ENCODE measurements around the gene CFAP100. TPM values are rescaled to one million over a fixed set of nuclear protein-coding genes. Genes with fewer than 3 reads are reported as not detected.

Gene CFAP100
- total RNA-seq (2014; rRNA removed; shearing (Covaris generic)), result not detected in 2 replicates

DNA sequence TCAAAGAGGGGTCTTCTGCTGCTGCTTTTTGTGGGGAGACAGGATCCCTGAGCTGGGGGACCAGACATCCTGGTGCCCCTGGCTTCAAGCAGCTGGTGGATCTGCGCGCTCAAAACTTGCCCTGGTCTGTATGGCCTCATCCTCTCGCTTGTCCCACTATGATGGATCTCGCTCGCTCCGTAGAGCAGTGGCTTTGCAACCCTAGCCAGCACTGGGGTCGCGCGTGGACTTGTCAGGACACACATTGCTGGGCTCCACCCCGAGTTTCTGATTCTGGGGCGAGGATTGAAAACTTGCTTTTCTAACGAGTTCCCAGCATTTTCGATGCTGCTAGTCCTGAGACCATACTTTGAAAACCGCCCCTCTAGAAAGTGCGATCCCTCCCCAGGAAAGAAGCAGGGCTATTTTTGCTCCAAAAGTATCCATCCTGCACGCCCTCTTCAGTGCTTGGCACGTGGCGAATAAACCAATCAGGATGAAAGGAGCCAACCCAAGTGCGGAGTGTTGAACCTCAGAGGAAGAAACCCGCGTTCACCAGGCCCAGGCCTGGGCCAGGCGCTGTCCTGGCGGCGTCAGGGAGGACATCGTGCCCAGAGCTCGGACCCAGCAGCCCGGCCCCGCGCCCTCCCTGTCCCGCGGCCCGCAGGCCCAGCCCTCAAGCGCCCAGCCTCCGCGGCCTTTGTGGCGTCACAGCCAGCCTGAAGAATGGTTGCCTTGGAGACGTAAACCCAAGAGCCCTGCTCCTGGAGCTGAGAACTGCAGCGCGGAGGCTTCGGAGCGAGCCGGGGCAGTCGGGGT lies at the start of gene CFAP100:
TSS of gene CFAP100 (plus strand) at position 731 of the 798 bp plus-strand sequence. CDS start 1,092 bp downstream, outside the sequence.
- no peak for DNase-seq (ENCODE audit: low read depth)

DNA sequence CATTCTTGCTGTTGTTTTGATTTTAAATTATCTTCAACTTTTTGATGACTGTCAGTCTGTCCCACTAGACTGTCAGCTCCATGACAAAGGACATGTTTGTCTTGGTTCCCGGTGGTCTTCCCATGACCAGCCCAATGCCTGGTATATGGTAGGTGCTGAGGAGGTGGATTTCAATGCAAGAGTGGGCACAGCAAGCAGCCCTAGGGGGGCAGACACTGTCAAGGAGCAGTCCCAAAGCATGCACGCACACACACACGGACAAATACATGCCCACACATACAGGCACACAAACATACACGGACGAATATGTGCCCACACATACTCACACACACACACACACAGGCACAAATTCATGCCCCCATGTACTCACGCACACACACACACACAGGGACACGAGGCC lies 49.5 kb upstream of the CFAP100 start:
- no peak for DNase-seq (ENCODE audit: low read depth)

DNA sequence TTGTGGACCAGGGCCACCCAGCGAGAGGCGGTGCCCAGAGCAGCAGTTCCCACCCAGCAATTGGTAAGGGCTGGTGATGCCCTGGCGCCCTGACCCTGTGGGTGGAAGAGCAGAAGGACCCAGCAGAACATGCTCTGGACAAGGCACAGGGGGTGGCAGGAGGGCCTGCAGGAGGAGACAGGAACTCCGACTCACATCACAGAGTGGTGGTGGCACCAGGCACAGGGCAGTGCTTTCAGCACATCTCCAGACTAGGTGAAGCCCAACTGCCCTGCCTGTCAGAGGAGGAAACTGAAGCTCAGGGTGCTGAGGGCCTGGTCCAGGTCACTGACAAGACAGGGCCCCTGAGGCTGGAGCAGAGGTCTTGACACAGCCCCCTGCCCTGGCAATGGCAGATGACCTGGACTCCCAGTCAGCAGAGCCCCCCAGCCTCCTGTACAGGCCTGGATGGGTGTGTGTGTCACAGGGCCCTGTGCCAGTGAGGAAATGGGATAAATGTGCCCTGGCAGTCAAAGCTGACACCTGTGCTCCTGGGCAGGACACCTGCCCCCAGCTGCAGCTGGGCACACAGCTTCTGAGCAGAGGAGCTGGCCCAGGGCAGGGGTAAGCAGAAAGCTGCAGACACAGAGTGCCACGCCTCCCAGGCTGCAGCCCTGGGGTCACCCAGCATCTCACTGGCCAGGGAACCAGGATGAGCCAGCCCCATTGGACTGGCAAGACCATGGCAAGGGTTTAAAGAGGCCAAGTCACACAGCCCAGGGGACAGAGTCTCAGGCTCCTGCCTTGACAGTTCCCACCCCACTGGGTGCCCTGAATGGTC lies 48.9 kb upstream of the CFAP100 start:
- DNase-seq (ENCODE audit: low read depth), result no peak

DNA sequence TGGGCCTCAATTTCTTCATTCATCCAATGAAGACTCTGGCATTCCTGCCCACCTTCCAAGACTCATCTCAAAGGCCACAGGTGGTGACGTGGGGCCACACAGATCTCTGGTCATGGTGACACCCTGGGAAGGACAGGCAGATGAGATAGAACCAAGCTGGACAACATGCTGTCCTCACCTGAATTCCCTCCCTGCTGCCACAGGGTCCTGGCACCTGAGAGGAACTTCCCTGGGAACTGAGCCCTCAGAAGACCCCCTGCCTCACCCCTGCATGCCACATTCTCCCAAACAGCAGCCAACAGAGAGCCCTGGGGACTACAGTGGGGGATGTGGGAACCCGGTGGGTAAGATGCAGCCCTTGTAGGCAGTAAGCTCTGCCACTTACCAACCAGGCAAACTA lies 48.2 kb upstream of the CFAP100 start:
- no peak for DNase-seq (ENCODE audit: low read depth)

DNA sequence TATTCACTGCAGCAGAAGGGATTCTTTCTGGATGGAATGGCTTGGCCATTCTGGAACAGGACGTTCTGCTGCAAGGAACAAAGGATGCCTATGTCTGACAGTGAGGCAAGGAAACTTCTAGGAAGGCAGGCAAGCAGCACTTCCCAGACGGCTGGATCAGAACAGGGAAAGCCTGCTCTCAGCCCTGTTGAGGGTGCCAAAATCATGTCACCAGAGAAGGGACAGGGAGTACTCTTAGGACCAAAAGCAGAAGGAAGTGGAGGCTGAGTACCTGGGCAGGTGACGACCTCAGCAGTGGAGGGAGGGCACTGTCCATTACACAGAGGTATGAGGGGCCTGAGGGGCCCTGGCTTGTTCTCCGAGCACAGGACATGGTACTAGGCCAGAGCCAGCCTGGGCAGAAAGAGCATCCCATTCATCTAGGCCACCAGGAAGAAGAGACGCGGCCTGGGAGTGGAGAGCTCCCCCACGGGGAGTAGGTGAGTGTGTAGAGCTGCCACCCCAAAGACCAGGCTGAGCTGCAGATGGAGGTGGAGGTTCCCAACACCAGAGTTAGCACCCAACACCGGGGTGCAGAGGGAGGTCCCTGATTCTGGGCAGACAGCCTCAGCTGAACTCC lies 47.1 kb upstream of the CFAP100 start:
- DNase-seq (ENCODE audit: low read depth), result no peak

DNA sequence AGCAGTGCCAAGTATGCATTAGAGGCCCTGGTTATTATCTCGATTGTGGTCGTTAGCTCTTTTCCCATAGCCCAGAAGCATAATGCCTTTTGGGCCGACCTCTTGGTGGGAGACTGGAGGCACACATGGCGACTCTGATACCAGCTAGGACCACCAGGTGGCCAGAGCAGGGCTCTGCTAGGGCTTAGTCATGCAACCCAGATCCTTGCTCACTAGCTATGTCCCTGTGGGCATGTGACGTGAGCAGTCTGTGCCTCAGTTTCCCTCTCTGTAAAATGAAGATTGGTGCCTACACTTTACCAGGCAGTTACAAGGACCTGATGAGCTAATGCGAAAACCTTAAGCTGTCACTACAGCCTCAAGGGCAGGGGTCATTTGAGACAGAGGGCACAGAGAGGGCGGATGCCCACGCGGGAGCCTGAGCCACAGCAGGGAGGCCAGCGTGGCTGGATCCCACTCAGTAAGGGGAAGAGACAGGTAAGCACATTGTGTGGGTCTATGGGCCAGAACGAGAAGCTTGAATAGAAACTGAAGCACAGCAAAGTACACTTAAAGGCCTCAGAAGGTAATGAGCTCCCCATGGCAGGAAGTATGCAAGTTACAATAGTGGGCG lies 46.3 kb upstream of the CFAP100 start:
- no peak for DNase-seq (ENCODE audit: low read depth)

DNA sequence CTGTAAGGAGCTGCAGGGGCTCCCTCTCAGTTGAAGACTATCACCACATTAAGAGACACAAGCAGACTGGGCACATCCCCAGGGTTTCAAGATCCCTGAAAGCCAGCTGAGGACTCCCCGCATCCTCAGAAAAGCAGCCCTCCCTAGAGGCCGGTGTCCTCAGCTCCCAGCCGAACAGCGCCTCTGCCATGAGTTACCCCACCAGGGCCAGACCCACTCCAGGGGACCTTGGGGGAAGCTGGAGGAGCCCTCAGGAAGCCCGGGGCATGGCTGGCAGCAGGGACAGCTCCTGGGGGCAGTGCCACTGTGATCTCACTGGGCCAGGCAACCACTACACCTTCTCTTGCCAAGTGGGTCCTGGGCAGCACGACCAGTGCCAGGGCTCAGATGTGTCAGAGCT lies 45.6 kb upstream of the CFAP100 start:
- DNase-seq (ENCODE audit: low read depth), result no peak

DNA sequence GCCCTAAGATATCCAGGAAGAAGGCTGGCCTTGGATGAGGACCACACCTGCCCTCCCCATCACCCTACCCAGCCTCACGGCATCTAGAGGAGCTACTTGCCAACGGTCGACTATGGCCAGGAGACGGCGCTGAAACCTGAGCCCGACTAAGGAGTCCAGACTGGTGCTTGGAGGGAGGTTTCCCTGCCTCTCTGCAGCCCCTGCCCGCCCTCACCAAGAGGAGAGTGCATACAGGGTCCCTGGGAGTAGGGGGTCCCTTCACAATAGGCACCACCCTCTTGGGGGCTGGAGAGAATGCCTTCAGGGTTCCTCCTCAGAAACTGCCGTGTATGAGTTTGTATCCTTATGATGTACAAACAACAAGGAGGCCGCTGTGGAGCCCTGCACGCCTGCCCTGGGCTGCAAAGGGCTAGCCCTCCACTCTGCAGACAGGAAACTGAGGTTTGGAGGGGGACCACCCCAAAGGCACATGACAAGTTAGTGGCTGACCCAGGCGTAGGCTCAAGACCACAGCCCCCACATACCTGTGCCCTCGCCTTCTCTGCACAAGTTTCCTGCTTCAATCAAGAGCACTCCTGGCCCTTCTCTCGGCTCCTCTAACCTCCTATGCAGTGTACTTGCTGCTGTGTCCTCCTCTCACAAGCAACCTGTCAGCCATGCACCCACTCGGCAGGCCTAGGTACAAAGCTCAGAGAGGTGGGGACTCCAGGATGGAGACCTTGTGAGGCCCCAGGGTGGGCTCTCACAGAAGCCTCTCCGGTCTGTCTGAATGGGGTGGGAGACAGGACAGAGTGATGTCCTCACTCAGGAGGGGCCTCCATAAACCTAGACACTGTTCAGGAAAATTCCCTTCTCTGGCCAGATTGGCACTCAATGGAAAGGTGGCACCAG lies 44.9 kb upstream of the CFAP100 start:
- no peak for DNase-seq (ENCODE audit: low read depth)

DNA sequence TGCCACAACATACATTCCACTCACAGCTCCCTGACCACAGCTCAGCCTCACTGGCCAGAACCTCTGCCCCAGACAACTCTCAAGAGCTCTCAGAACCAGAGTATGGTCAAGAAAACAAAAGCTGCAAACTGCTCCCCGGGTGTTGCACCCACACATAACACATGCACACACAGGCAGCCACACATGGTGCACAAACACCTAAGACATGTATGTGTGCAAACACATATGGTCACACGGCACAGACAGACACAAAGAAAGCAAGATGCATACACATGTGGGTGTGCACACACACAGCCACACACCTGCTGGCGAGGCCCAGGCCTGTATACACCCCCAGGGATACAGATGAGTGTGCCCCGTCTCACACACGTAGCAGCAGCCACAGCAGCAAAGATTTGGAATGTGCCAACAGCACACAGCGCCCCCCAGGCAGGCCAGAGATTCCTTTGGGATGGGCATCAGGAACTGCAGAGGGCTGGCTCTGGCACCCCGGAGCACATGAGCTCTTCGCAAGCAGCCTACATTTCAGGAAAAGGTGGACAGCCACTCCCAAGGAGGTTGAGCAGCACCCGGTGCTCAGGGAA lies 44.1 kb upstream of the CFAP100 start:
- DNase-seq (ENCODE audit: low read depth), result no peak

DNA sequence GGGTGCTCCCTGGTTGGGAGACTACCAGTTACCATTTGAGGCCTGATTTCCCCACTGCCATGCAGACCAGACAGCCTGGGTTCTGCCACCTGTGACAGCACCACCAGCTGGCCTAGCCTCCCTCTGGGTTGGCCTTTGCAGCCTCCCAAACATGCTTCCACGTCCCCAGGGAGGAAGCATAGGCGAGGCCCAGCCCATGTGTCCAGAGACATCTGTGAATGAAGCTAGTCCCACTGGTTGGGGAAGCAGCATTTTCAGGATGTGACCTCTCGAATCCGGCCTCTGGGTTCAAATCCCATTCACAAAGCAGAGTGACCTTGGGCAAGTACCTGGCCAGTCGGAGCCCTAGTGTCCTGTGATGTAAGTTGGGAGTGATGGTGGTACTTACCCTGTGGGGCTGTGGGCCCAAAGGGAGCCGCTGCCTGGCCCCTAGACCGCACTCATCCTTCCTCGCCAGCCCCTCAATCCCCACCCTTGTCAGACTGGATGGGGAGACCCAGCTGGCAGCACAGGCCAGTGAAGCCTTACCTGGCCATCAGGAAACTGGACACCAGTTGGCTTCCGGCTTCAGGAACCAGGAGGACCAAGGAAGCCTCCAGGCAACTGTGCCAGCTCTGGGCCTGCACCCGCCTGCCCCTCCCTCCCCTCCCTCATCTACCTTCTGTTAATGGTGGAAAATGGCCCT lies 43.5 kb upstream of the CFAP100 start:
- DNase-seq (ENCODE audit: low read depth), result no peak

DNA sequence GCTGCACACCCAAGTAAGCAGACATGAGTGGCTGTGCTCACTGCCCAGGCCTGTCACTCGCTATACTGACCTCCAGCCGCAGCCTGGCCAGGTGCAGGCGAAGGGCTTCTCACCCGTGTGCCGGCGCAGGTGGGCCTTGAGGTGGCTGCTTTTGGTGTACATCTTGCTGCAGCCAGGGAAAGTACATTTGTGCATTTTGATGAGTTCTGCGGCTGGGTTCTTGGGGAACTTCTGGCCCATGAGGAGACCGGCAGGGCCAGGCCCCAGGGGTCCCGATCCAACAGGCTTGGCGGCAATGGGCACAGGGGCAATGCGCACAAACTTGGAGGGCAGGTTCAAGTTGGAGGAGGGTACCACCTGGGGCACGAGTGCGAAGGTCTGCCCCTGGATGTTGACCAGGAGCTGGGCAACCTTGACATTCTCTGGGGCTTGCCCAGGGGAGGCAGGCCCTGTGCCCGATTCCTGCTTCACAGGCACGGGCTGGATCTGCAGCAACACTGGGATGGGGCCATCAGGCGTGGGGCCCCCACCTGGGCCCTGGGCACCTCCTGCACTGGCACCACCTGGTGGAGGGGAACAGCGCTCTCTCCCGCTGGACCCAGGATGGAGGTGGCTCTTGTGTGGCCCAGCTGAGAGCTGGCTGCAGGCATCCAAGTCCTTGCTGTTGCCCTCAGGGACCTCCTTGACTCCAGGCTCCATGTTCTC lies 42.8 kb upstream of the CFAP100 start:
- DNase-seq (ENCODE audit: low read depth), result no peak

DNA sequence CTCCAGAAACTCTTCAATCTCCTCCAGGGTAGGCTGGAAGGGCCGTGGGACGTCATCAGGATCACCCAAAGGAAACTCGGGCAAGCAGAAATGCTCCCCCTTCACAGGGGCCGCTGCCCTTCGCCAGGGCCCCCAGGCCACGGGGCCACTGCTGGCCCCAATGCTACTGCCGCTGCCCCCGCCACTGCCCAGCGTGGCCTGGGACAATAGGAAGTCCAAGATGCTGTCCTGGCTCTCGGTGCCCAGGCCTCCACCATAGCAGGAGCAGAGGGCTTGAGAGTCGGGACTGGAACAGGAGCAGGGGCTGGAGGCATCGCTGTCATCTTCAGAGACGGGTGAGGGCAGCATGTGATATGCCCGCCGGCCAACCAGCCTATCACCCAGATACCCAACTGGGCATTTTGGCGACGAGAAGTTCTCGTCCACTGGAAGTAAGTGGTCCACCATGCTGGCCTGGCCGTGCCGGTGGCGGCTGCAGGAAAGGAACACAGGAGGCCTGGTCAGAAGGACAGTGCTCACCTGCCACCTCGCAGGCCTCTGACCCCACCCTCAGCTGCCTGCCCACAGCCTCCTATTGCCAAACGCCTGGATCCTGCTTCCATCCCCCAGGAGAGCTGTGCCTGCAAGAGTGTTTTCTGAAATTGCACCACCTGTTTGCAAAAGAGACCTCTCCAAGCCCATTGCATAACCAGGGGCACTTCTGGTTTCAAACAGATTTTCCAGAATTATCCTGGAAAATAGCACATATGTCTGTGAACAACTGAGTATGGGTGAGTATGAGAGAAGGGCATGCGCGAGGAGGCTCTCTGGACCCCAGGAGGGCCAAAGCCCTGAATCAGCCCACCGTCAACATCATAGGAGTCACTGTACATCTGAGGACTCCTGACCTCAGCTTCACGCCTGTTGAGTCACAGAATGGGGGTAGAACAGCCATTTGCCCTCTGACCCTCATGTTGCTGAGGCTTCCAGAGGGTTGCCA lies 41.9 kb upstream of the CFAP100 start:
- no peak for DNase-seq (ENCODE audit: low read depth)

DNA sequence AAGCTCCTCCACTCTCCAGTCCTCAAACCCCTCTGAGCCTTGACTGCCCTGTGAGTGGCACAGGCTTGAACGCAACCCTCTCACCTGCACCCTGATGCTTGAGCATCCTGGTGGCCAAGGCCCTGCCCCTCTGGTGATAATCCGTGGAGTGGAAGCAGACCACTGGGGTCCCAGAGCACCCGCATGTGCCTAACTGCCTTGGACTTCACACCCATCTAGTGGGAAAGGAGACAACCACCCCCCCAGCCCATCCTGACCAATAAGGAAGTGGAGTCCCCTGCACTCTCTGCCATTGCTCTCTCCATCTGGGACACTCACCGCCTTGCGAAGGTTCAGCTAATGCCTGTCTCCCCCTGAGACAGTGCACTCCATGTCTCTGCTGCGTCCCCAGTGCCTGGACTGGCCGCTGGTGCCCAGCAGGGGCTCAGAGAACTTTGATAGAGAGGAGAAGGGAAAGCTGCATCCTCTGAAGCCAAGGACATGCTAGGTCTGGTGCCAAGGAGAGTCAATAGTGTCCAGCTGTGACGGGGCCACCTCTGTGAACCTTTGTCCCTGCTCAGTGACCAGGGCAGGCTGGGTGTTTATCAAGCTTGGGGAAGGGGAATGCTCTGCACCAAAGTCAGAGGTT lies 40.9 kb upstream of the CFAP100 start:
- DNase-seq (ENCODE audit: low read depth), result no peak

DNA sequence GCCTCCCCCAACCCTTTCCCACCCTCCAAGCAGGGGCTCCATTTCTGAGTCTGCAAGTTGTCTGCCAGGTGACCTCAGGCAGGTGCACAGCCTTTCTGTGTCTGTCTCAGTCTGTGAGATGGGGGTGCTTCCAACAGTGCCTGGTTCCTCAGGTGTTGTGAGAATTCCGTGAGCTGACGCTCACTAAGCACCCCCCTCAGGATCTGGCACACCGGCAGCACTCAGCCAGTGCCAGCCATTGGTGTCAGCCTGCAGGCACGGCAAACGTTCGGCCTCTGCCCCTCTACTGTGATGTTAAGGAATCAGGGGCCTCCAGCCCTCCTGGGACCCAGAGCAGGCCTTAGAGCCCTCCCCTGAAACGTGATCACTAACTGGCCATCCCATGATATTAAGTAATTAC lies 39.9 kb upstream of the CFAP100 start:
- no peak for DNase-seq (ENCODE audit: low read depth)

DNA sequence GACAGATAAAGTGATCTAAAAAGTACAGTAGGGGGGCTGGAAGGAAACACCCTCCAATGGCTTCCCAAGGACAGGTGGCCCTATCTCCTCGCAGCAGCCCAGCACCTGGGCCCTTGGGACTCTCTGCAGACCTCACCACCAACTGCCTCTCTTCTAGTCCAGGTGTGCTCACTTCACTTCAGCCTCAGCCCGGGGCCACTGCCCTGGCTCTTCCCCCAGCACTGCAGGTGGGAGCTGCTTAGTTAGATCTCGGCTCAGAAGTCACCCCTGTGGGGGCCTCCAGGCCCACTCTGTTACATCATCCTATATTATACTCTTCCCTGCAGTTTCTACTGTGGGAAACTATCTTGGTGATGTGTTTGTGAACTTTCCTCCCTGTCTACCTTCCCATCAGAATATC lies 39.5 kb upstream of the CFAP100 start:
- no peak for DNase-seq (ENCODE audit: low read depth)

DNA sequence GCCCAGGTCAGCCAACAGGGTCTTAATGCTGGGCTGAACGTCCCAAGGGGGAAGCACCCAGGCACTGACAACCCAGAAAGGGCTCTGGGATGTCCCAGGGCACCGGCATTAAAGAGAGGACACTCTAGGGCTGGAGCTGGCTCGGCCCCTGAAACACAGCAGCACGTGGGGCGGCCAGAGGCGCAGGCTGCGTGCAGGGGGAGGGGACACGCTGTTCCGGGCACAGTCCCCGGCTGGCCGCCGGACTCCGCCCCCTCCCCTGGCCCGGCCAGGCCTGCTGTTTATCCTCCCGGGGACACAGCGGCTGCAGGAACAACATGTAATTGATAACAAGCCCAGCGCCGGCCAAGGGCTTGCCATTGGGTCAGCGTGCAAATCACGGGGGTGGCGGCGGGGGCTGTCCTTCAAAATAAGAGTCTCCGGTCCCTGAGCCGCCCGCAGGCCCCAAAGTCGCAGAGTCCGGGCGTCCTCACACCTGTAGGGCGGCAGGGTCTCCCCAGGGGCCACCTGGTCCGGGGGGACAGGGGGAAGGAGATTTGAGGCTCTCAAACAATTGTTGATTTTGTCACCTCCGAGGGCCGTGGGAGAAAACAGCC lies 38.8 kb upstream of the CFAP100 start:
- peak; percentile 54 for DNase-seq (ENCODE audit: low read depth)
